ENCODE results near the gene AK1. TPM values are rescaled to one million over a fixed set of nuclear protein-coding genes. Genes with fewer than 3 reads are reported as not detected.

The AK1 gene
- total and polyA plus RNA-seq, 2 of the 8 experiments (the other 6 are each of a cell fraction or from before 2014, with no cell fraction given): 37.9 to 39.2 TPM

DNA sequence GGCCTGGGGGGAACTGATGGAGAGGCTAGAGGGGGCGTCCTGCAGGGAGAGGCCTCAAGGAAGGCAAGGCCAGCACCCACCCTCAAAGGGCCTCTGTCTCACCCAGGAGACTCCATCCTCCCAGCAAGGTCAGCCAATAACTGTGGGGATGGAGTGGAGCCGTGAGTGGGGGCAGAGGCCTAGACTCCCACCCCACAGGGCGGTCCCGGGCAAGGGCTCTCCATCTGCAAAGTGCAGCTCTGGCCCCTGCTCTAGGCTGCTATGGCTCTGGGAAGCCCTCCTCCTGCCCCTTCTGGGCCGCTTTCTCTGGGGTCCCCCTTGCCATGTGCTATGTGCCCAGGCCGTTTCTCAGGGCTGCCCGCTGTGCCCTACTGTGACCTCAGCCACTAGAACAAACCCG lies 60.7 kb downstream of the AK1 start:
- H3K56ac ChIP-seq (replicated peaks; ENCODE audit: insufficient read length, low read depth, low read length): no peak overlapping the region
- H3K4me2 ChIP-seq (ENCODE audit: insufficient read depth in 1 of 2, low read depth in 2 of 2, low read length in 2 of 2): no peak overlapping the region
- H3K4me3 ChIP-seq (ENCODE audit: extremely low read depth in 1 of 4, insufficient read depth in 2 of 4, low read depth in 3 of 4, low read length in 4 of 4): no peak overlapping the region
- H3K14ac ChIP-seq (ENCODE audit: insufficient read length): no peak overlapping the region
- H4K8ac ChIP-seq (ENCODE audit: extremely low read depth, insufficient read depth, low read length): no peak overlapping the region
- H2BK12ac ChIP-seq (ENCODE audit: low read depth, low read length): no peak overlapping the region
- H2BK5ac ChIP-seq (ENCODE audit: low read depth, low read length): no peak overlapping the region
- 0 out of 2 replicates have a peak, but pooled peaks cover 2% of the 10 kb centered on the region for H3K79me1 ChIP-seq (ENCODE audit: low read depth, low read length)
- no peaks in the 10 kb centered on the region for H3K79me2 ChIP-seq (ENCODE audit: control insufficient read depth in 1 of 2, insufficient read depth in 2 of 2, low read length in 2 of 2)
- H2AK5ac ChIP-seq (ENCODE audit: low read depth, low read length): no peak overlapping the region
- no peaks in the 10 kb centered on the region for H3K4me1 ChIP-seq (replicated peaks in 1 of 4; ENCODE audit: control insufficient read depth in 3 of 4, insufficient read depth in 4 of 4, low read length in 3 of 4)
- no peak overlapping the region for H3K18ac ChIP-seq (ENCODE audit: extremely low read depth, low read length)
- FAIRE-seq (no peak), DNase-seq (ENCODE audit: low read depth in 1 of 2, low spot score in 2 of 2) (no peak)
- no peak overlapping the region for H4K91ac ChIP-seq (replicated peaks; ENCODE audit: insufficient read length, low read length)
- peaks cover 2 to 11% of the 10 kb centered on the region in 2 experiments for H4K20me1 ChIP-seq (replicated peaks in 1 of 2; ENCODE audit: control insufficient read depth in 1 of 2, insufficient read depth in 2 of 2, low read length in 2 of 2)
- H2BK20ac ChIP-seq (ENCODE audit: low read length): no peak overlapping the region
- H2BK15ac ChIP-seq (ENCODE audit: low read length): no peak overlapping the region
- ChIA-PET CTCF (ENCODE audit: partially characterized antibody) (interaction anchor here (0.6 to 3.5 kb wide), 6 partner anchors 10 to 104 kb away, joined by 3 to 26 read pairs (median 4); partner anchors contain the start of gene TOR2A), POLR2A (ENCODE audit: partially characterized antibody) (interaction anchor here (0.5 to 6.7 kb wide), 12 partner anchors 8 to 69 kb away, joined by 3 to 34 read pairs (median 4); partner anchors contain the start of gene FPGS)
- no peak overlapping the region for H3K23ac ChIP-seq (ENCODE audit: insufficient read length)
- peaks cover 10 to 23% (median 17%) of the 10 kb centered on the region in 4 experiments; a peak in 7 of 8 replicates for H3K36me3 ChIP-seq (ENCODE audit: control insufficient read depth in 2 of 4, insufficient read depth in 4 of 4, low read length in 3 of 4)
- H3K9ac ChIP-seq (replicated peaks in 1 of 4; ENCODE audit: extremely low read depth in 1 of 4, low read depth in 3 of 4, low read length in 3 of 4): no peak overlapping the region
- no peak overlapping the region for H2AFZ ChIP-seq (ENCODE audit: low read length)
- H3K27ac ChIP-seq (ENCODE audit: low read depth, low read length): no peak overlapping the region
- no peak overlapping the region for H3K4ac ChIP-seq (replicated peaks; ENCODE audit: insufficient read length, low read depth, low read length)
- no peaks in the 10 kb centered on the region for H3K9me3 ChIP-seq (ENCODE audit: insufficient read depth in 2 of 2, low read depth in 1 of 2, low read length in 1 of 2)
- H2BK120ac ChIP-seq (replicated peaks; ENCODE audit: low read depth, low read length): no peak overlapping the region
- WGBS, 2 experiments (ENCODE audit: extremely low coverage in 1 of 2, insufficient coverage in 1 of 2, insufficient read length in 1 of 2, insufficient replicate concordance in 2 of 2, low coverage in 1 of 2, low lambda C conversion rate in 2 of 2, missing lambda C conversion rate in 1 of 2): 81% methylated on average over 8 of the region's 8 CpGs; no CpG with 5 or more reads in 1 of the 2 experiments
- H4K5ac ChIP-seq (ENCODE audit: insufficient read length, low read depth, low read length): no peak overlapping the region
- no peaks in the 10 kb centered on the region for H3K23me2 ChIP-seq (ENCODE audit: low read depth, low read length)
- H3K27me3 ChIP-seq (replicated peaks in 1 of 4; ENCODE audit: control insufficient read depth in 3 of 4, extremely low read depth in 1 of 4, insufficient read depth in 3 of 4, low read length in 3 of 4): no peaks in the 10 kb centered on the region
- TF ChIP-seq CBX5 (IDR thresholded peaks at IDR 0.05; ENCODE audit: low read depth, low read length): no peak
- TF ChIP-seq CREB1 (IDR thresholded peaks at IDR 0.05): no peak
- TF ChIP-seq SP1 (IDR thresholded peaks at IDR 0.05; ENCODE audit: low read depth, low read length): no peak
- no peak for TF ChIP-seq TAF1 (IDR thresholded peaks at IDR 0.05; ENCODE audit: low read depth, low read length)
- no peak for TF ChIP-seq YY1 (IDR thresholded peaks at IDR 0.05; ENCODE audit: low read depth, low read length)
- TF ChIP-seq EZH2 (IDR thresholded peaks at IDR 0.05; ENCODE audit: low read depth, low read length, severe bottlenecking): no peak
- no peak for TF ChIP-seq HDAC2 (IDR thresholded peaks at IDR 0.05; ENCODE audit: borderline replicate concordance in 1 of 2, low read depth in 2 of 2, low read length in 2 of 2)
- no peak for TF ChIP-seq EP300 (IDR thresholded peaks at IDR 0.05; ENCODE audit: borderline replicate concordance in 1 of 2, low read depth in 2 of 2, low read length in 2 of 2)
- no peak for TF ChIP-seq RBBP5 (IDR thresholded peaks at IDR 0.05; ENCODE audit: borderline replicate concordance, low read depth, low read length)
- no peak for TF ChIP-seq SIRT6 (IDR thresholded peaks at IDR 0.05; ENCODE audit: low read length)
- no peak for TF ChIP-seq SIX5 (IDR thresholded peaks at IDR 0.05; ENCODE audit: low read depth, low read length)
- TF ChIP-seq SP2 (IDR thresholded peaks at IDR 0.05; ENCODE audit: low read length): no peak
- no peak for TF ChIP-seq POLR2A (IDR thresholded peaks at IDR 0.05; ENCODE audit: control extremely low read depth in 1 of 2, low read depth in 2 of 2, low read length in 2 of 2)
- TF ChIP-seq TCF12 (IDR thresholded peaks at IDR 0.05; ENCODE audit: low read depth, low read length): no peak
- TF ChIP-seq EGR1 (IDR thresholded peaks at IDR 0.05; ENCODE audit: borderline replicate concordance, low read depth, low read length): no peak
- TF ChIP-seq GTF2F1 (IDR thresholded peaks at IDR 0.05; ENCODE audit: borderline replicate concordance, low read depth, low read length): no peak

Measured in H1 (cell line).